HG02981 (cell line): ENCODE data around the gene ARID4A.
"Not testable (repeated sequence)": the region's sequence is repeated elsewhere in the genome, so short reads cannot be mapped to it uniquely, and the experiment has no call there.

ENCODE experiments used
- ATAC-seq: cut with Tn5 transposase; IDR thresholded peaks from one replicate; pipeline ENCODE4 v1.9.1; 2021; ENCODE audit warnings: mild to moderate bottlenecking, moderate library complexity; ENCODE audit not compliant: unreplicated experiment

ARID4A gene, protein sequence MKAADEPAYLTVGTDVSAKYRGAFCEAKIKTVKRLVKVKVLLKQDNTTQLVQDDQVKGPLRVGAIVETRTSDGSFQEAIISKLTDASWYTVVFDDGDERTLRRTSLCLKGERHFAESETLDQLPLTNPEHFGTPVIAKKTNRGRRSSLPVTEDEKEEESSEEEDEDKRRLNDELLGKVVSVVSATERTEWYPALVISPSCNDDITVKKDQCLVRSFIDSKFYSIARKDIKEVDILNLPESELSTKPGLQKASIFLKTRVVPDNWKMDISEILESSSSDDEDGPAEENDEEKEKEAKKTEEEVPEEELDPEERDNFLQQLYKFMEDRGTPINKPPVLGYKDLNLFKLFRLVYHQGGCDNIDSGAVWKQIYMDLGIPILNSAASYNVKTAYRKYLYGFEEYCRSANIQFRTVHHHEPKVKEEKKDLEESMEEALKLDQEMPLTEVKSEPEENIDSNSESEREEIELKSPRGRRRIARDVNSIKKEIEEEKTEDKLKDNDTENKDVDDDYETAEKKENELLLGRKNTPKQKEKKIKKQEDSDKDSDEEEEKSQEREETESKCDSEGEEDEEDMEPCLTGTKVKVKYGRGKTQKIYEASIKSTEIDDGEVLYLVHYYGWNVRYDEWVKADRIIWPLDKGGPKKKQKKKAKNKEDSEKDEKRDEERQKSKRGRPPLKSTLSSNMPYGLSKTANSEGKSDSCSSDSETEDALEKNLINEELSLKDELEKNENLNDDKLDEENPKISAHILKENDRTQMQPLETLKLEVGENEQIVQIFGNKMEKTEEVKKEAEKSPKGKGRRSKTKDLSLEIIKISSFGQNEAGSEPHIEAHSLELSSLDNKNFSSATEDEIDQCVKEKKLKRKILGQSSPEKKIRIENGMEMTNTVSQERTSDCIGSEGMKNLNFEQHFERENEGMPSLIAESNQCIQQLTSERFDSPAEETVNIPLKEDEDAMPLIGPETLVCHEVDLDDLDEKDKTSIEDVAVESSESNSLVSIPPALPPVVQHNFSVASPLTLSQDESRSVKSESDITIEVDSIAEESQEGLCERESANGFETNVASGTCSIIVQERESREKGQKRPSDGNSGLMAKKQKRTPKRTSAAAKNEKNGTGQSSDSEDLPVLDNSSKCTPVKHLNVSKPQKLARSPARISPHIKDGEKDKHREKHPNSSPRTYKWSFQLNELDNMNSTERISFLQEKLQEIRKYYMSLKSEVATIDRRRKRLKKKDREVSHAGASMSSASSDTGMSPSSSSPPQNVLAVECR

DNA sequence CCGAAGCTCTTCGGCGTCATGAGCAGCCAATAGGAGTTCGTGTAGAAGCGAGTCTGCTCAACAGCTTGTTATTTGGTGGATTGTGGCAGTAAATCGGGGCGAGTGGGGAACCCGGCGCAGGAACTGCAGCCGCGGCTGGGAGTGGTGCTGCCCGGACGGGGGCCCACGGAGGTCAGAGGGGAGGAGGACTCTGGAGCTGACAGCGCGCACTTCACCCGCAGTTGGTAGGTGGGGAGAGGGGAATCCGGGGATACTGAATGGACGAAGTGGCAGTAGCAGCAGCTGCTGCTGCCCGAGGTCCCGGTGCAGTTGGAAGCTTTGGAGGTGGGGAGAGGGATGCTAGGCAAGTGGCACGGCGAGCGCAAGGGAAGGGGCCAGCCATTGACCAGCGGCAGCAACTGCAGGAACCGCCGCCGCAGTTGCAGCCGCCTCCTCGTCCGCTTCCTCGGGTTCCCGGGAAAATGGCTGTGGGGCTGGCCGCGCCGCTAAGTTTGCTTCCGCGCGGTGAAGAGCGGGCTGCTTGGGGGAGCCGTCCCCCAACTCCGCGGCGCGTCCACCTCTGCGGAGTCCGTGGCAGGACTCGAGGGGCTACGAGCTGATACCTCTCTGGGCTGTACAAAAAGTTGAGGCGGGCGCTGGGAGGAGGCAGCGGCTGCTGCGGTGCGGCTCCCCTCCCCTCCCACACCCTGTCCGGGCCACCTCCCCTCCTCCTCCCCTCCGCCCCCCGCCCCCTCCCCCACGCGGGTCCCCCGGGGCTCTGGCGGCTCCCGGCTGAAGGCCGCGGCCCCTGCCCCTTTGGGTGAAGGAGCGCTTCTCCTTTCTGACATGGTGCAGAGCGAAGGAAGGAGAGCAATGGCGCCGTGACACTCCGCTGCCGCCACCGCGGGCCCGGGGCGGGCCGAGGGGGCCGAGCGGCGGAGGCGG is at the start of gene ARID4A:
ARID4A (plus strand) TSS at position 79 of the 924 bp plus-strand sequence. CDS start 1,300 bp downstream, outside the sequence.
- ATAC-seq = peak; percentile 6

DNA sequence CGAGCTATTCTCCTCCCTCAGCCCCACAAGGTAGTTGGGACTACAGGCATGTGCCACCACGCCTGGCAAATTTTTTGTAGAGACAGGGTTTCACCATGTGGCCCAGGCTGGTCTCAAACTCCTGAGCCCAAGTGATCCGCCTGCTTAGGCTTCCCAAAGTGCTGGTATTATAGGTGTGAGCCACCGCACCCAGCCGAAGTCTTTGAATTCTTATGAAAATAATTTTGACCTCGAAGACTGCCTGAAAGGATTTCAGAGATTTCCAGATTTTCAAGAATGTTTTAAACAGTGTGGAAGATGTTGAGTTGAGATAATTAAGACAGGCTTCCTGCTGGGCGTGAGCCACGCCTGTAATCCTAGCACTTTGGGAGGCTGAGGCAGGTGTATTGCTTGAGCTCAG is 48.7 kb upstream of the ARID4A start:
- ATAC-seq = no peak

DNA sequence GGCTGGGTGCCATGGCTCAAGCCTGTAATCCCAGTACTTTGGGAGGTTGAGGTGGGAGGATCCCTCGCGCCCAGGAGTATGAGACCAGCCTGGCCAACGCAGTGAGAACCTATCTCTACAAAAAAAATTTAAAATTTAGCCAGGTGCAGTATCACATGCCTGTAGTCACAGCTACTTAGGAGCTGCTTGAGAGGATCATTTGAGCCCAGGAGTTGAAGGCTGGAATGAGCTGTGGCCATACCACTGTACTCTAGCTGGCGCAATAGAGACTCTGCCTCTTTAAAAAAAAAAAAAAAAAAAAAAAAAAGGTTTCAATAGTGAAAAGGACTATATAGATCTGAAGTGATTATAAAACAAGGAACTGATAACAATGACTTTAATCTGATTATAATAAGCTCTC is 40.2 kb upstream of the ARID4A start:
- no peak for ATAC-seq

DNA sequence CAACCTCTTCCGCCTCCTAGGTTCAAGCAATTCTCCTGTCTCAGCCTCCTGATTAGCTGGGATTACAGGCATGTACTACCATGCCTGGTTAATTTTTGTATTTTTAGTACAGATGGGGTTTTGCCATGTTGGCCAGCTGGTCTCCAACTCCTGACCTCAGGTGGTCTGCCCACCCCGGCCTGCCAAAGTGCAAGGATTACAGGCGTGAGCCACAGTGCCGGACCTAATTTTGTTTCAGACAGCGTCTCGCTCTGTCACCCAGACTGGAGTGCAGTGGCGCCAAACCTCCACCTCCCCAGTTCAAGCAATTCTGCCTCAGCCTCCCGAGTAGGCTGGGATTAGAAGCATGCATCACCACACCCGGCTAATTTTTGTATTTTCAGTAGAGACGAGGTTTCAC is 36.4 kb upstream of the ARID4A start:
- not testable (repeated sequence) for ATAC-seq

DNA sequence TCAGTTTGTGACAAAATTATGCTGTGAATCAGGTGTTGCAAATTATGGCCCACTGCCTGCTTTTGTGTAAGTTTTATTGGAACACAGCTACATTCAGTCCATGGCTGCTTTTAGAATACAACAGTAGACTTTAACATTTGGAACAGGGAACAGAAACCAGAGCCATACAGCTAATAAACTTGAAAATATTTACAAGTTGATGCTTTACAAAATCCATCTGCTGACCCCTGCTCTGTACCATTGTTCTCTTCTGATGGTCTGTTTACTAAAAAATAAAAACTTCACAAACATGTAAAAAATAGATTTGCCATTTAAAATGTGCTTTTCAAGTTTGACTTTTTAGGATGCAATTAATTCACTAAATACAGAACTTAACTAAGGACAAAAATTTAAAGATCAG is 33.0 kb upstream of the ARID4A start:
- no peak for ATAC-seq

DNA sequence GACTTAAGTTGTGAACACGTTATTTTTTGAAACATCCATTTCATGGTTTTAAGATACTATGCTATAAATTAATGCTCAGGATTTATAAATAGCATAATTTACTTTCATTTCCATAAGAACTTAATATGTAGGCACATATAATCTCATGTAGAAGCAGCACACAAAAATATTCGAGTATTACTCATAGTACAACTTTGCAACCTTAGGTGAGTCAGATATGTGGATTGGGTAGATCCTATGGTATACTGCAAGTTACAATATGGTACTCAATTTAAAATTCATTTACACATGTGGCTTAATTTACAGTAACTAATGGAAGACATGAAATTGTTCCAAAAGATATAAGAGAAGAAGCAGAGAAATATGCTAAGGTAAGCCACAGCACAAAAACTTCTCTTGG is 27.7 kb upstream of the ARID4A start:
- ATAC-seq = no peak

DNA sequence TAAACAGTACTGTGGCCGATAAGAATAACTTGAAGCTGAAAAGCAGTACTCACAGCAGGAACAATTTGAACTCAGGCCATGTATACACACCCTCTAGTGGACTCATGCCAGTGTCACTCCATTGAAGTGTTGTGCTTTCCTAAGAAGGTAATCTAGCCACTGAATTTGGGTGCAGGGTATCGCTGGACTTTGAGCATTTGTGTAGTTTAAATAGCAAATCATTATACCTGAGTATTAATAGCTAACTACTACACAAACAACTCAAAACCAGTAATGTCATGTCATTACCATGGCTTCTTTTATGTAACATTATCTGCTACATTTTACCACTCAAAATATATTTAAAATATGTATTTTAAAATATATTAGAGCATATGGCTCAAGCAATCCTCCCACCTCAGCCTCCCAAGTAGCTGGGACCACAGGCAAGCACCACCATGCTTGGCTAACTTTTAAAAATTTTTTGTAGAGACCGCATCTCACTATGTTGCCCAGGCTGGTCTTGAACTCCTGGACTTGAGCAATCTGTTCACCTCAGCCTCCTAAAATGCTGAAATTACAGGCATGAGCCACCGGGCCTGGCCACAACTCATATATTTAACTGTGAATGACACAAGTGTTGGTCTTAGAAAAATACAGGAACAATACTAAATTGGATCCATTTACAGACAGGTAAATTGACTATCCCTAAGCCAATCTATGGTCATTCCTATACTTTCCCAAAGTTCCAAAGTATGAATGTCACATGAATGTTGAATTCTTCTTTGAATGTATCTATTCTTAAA is 25.6 kb upstream of the ARID4A start:
- ATAC-seq = no peak

DNA sequence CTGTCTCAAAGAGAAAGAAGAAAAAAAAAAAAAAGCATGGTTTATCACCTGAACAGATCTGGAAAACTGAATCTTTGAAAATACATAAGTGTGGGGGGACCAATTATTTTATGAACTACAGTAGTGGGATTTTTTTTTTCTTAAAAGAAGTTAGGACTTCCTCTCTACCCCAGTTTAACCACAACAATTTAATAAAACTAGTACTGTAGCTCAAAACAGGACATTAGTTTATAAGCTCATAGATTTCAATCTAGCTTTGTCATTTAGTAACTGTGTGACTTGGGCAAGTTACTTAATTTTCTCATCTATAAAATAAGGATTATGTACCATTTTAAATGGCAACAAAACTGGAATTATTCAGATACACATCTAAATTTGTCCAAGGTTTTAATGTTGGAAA is 23.5 kb upstream of the ARID4A start:
- no peak for ATAC-seq

DNA sequence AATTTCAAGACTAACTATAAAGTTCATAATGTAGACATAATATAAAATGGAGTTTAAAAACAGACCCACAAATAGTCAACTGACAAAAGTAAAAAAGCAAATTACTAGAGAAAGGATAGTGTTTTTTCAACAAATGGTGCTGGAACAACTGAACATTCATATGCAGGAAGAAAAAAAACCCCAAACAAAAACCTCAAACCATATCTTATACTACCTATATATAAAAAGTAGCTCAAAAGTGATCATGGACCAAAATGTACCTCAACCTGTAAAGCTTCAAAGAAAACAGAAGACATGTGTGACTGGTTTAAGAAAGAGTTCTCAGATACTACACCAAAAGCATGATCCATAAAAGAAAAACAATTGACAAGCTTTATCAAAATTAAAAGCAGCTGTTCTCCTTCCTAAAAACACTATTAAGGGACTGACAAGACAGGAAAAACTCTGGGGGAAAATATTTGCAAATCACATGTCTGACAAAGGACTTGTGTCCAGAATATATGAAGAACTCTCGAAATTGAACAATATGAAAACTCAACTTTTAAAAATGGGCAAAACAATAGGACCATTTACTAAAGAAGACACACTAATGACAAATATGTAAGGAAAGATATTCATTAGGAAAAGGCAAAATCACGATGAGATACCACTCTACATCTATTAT is 22.7 kb upstream of the ARID4A start:
- no peak for ATAC-seq

DNA sequence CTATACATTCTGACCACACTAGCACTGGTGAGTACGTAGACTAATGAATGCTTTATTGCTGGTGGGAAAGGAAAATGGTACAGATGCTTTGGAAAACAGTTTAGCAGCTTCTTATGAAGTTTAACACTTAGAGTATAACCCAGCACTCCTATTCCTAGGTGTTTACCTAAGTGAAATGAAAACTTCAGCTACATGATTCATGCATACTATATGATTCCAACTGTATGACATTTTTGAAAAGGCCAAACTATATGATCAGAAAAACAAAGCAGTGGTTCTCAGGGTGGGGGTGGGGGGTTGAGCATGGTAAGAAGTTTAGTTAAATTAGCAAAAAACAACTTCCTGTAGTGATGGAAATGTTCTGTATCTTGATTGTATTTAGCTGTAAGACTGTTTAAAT is 22.1 kb upstream of the ARID4A start:
- no peak for ATAC-seq

DNA sequence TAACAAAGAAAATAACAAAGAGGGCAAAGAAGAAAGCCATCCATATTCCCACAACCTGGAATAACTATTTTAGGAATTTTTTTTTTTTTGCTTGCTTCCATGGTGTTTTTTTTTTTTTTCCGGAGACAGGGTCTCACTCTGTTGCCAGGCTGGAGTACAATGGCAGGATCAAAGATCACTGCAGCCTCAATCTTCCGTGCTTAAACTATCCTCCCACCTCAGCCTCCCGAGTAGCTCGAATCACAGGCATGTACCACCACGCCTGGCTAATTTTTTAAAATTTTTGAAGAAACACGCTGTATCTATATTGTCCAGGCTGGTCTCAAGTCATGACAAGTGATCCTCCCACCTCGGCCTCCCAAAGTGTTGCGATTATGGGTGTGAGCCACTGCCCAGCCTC is 20.2 kb upstream of the ARID4A start:
- ATAC-seq = no peak

DNA sequence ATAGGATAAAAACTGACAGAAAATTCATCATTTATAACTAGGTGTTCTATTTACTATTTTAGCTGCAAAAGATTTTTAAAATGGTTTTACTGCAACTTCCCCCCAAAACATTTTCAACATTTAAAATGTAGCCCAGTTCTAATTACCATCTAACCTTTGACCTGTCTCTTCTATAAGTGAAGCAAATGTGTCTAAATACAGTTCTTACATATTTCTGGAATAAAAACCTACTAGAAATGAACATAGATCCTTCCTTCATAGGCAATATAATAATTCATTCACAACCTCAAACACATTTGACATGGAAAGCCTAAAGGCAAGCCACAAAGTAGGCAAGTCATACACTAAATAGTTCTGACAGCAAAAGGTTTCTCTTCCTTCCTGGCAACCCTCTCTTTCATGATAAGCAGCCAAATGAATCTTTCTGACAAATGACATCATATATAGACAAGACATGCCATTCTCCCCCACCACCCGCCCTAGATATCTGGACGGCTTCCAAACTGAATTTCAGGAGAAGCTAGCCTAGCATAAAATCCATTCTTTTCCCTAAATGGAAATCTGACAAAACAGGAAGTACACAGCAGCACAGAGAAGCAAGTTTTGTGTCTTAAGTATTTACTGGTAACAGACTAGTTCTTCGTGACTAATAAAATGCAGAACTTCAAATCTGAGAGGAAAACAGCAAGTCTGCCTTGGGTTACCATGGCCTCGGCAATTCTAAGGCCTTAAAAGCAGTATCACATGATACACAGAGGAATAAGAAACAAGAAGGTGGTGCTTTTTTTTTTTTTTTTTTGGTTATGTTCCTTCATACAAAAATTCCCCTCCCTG is 17.2 kb upstream of the ARID4A start:
- peak; percentile 71 for ATAC-seq

DNA sequence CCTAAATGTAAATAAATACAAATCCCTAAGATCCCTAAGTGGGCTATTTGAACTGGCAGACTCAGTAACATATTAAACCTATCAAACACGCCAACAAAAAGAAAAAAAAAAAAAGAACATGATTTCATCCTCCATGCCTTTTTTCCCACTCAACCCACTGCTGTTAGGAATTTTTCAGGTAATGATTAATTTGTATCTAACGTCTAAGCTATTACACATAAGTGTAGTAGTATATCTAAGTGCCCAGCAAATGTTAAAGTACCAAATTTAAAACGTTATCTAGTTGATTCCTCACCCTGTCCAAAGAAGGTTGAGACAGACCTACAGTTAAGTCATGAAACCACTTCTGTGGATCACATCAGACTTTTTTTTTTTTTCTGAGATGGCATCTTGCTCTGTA is 16.4 kb upstream of the ARID4A start:
- ATAC-seq = no peak

DNA sequence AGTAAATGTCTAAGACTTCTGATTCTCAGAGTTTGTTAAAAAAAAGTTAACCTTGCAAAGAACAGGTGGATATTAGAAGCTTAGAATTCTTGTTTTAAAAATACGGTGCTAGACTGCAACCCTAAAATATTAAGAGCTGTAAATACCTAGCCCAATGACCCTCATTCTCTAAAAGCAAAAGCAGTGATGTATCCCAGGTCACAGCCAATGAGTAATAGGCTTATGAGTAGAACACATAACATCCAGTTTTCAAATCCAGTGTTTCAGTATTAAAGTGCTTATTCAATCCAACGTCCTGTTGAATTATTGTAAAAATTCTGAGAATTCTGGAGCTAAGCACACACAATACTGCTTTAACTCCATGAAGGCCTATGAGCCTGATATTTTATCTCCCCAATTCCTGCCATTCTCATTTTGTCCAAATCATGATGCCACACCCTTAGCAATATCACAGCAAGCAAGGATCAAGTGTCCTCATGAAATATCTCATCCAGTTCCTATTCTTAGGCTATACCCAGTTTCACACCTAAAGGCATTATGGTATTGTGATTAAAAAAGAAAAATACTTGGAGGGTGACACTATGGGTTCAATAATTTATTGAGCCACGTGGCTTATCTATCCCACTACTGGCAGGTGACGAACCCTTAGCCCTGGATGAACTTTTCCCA is 15.3 kb upstream of the ARID4A start:
- ATAC-seq = no peak

DNA sequence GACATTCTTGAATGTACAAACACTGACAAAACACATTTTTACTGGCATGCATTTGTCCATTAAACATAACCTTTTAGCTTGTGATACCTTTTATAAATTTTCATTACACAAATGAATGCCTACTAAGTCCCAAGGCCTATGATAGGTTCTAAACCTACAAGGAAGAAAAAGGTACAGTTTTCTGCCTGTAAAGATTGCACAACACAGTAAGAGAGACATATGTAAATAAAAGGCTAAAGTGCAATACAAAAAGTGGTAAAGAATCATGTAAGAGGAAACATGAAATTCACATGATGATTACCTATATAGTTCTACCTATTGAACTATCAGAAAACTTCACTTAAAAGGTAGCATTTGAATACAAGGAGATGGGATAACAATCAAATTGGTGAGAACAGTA is 14.6 kb upstream of the ARID4A start:
- no peak for ATAC-seq

DNA sequence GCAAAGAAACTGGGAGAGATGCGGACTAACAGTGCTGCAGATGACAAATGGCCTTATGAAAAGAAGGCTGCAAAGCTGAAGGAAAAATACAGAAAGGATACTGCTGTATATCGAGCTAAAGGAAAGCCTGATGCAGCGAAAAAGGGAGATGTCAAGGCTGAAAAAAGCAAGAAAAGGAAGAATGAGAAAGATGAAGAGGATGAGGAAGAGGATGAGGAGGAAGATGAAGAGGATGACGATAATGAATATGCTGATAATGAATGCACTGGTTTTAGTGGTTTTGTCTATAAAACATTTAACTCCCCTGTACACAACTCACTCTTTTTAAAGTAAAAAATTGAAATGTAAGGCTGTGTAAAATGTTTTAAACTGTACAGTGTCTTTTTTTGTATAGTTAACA is 13.2 kb upstream of the ARID4A start:
- ATAC-seq = no peak

DNA sequence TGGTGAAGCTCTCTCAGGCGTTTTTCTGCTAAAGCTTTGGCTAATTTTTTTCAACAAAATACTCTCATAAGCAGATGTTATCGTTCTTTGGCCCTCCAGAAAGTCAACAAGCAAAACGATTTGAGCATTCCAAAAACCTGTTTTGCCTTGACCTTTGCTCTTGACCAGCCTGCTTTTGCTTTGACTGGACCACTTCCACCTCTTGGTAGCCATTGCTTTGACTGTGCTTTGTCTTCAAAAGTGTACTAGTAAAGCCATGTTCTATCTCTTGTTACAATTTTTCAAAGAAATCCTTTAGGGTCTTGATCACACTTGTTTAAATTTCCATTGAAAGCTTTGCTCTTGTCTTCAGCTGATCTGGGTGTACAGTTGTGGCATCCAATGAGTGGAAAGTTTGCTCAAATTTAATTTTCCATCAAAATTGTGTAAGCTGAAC is 10.7 kb upstream of the ARID4A start:
- ATAC-seq = no peak
